ENCODE data around the gene PRDX2. TPM values are rescaled to one million over a fixed set of nuclear protein-coding genes. Genes with fewer than 3 reads are reported as not detected.

Gene PRDX2
- total RNA-seq, 1 experiment from 2014 or later, result 271 TPM

- no peak overlapping the region for H2AFZ ChIP-seq
Measured at GRCh38 chr19:12767150-12767549, 34.5 kb downstream of the PRDX2 start.

DNA sequence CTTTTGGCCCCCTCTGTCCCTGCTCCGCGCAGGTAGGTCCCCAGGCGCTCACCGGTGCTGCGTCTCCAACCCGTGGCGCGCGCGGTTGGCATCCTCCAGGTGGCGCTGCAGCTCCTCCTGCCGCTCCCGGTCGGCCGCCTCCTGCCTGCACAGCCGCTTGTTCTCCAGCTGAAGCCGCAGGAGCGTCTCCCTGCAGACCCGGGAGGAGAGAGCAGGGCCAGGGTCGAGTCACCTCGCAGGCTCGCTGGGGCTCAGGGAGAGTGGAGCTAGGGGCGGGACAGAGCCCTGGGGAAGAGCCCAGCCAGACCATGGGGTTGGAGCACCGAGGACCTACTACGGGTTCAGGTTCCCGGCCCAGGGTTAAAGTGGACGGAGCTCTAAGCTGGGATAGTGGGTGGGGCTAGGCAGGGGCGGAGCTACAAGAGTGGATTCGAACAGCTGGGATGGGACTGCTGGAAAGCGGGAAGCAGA is 35.5 kb downstream of the PRDX2 start:
- BruUV-seq (replicated peaks), result no TSS peak
- TF ChIP-seq CTCF (conservative IDR thresholded peaks at IDR 0.05) (peak; percentile 85), EZH2 (IDR thresholded peaks at IDR 0.05; ENCODE audit: low read depth) (no peak)
- H3K4me1 ChIP-seq (replicated peaks; ENCODE audit: insufficient read depth), result no peaks in the 10 kb centered on the region
- ChIA-PET CTCF (interaction anchor here (0.5 to 1.3 kb wide), 9 partner anchors 8 to 842 kb away, joined by 3 to 14 read pairs (median 4); partner anchors contain the start of gene GCDH), POLR2A (ENCODE audit: unreplicated experiment) (interaction anchor here (0.6 kb wide), 5 partner anchors 16 to 71 kb away, joined by 3 to 17 read pairs (median 8); no protein-coding TSS in a partner anchor)
- peak overlapping the region; percentile 52; the same call in 1 of the 2 replicates for H3K4me2 ChIP-seq
- H3K4me3 ChIP-seq, result peak overlapping the region; percentile 25; the same call in 1 of the 2 replicates
- H3K36me3 ChIP-seq (ENCODE audit: low read depth), result peaks cover 13% of the 10 kb centered on the region; the same call in 1 of the 2 replicates
- H4K20me1 ChIP-seq (ENCODE audit: insufficient read depth), result peaks cover 3% of the 10 kb centered on the region; the same call in 1 of the 2 replicates
- peaks cover 49% of the 10 kb centered on the region for H3F3A ChIP-seq (ENCODE audit: insufficient read depth, low read depth)
- DNase-seq, result peak; percentile 59 to 85
- intact Hi-C loops (cut with micrococcal nuclease; ENCODE audit: unreplicated experiment), result loop anchor here (1.0 to 2.0 kb wide), 2 partner anchors 31 to 81 kb away; no protein-coding TSS in a partner anchor
- no peak overlapping the region for H2AFZ ChIP-seq
- H3K9me2 ChIP-seq (ENCODE audit: insufficient read depth), result no peaks in the 10 kb centered on the region
- no peaks in the 10 kb centered on the region for H3K27me3 ChIP-seq (ENCODE audit: insufficient read depth, low read depth)
- no peaks in the 10 kb centered on the region for H3K79me2 ChIP-seq (ENCODE audit: low read depth)
- no peaks in the 10 kb centered on the region for H3K9me3 ChIP-seq (ENCODE audit: insufficient read depth, low read depth)
- no peak overlapping the region for H3K27ac ChIP-seq

More at GRCh38 chr19:12767150-12767549, 34.5 kb downstream of the PRDX2 start:
- Histone ChIP-seq H3F3A (ENCODE audit: insufficient read depth, low read depth) (peaks cover 41% of the 10 kb centered on the region), H3K4me1 (replicated peaks; ENCODE audit: insufficient read depth) (no peaks in the 10 kb centered on the region), H3K4me2 (no peak overlapping the region), H3K79me2 (ENCODE audit: low read depth) (0 out of 2 replicates have a peak, but pooled peaks cover 4% of the 10 kb centered on the region), H3K9me2 (ENCODE audit: insufficient read depth) (no peaks in the 10 kb centered on the region), H3K36me3 (ENCODE audit: low read depth) (peaks cover 16% of the 10 kb centered on the region; the same call in 1 of the 2 replicates), H3K4me3 (no peak overlapping the region), H3K27me3 (ENCODE audit: insufficient read depth, low read depth) (no peaks in the 10 kb centered on the region), H3K27ac (no peak overlapping the region), H4K20me1 (ENCODE audit: insufficient read depth) (peaks cover 3% of the 10 kb centered on the region; the same call in 1 of the 2 replicates), H3K9me3 (ENCODE audit: insufficient read depth, low read depth) (no peaks in the 10 kb centered on the region)
- CTCF ChIA-PET, result interaction anchor here (0.6 to 0.7 kb wide), 2 partner anchors 34 to 51 kb away, joined by 4 to 13 read pairs; no protein-coding TSS in a partner anchor
- TF ChIP-seq CTCF (conservative IDR thresholded peaks at IDR 0.05) (no peak), EZH2 (IDR thresholded peaks at IDR 0.05; ENCODE audit: low read depth) (no peak)
- intact Hi-C loops (cut with micrococcal nuclease; ENCODE audit: unreplicated experiment), result loop anchor here (2.0 kb wide), 1 partner anchor 30 kb away; no protein-coding TSS in a partner anchor
- no peak for DNase-seq
- BruUV-seq (replicated peaks), result no TSS peak
- POLR2A ChIA-PET (ENCODE audit: unreplicated experiment), result no interaction called here

DNA sequence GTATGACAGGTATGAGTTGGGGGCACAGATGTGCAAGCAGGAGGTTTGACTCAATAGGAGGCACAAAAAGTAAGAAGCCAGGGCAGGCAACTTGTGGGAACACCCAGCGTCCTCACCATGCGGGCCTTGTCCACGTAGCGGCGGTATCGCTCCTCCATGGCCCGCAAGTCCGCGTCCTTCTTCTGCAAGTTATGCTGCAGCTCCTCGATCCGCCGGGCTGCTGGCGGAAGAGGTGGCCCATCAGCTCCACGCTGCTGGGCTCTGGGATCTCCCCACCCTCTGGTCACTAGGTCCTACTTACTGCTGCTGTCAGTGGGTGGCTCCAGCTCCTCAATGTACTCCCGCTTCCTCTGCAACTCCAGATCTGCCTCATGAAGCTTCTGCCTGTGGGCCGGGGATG is 36.9 kb downstream of the PRDX2 start:
- H3K27me3 ChIP-seq (ENCODE audit: insufficient read depth, low read depth), result no peaks in the 10 kb centered on the region
- TF ChIP-seq EZH2 (IDR thresholded peaks at IDR 0.05; ENCODE audit: low read depth) (no peak), CTCF (conservative IDR thresholded peaks at IDR 0.05) (no peak)
- H3F3A ChIP-seq (ENCODE audit: insufficient read depth, low read depth), result peaks cover 50% of the 10 kb centered on the region
- H3K4me3 ChIP-seq, result no peak overlapping the region
- H3K27ac ChIP-seq, result no peak overlapping the region
- no peak overlapping the region for H3K4me2 ChIP-seq
- H3K36me3 ChIP-seq (ENCODE audit: low read depth), result peaks cover 9% of the 10 kb centered on the region; the same call in 1 of the 2 replicates
- CTCF ChIA-PET, result no interaction called here
- intact Hi-C loops (cut with micrococcal nuclease; ENCODE audit: unreplicated experiment), result no loop called here
- DNase-seq, result no peak
- no peak overlapping the region for H2AFZ ChIP-seq
- H4K20me1 ChIP-seq (ENCODE audit: insufficient read depth), result peaks cover 3% of the 10 kb centered on the region; the same call in 1 of the 2 replicates
- no peaks in the 10 kb centered on the region for H3K4me1 ChIP-seq (replicated peaks; ENCODE audit: insufficient read depth)
- POLR2A ChIA-PET (ENCODE audit: unreplicated experiment), result interaction anchor here (0.5 to 0.6 kb wide), 2 partner anchors 46 to 121 kb away, joined by 5 to 7 read pairs; no protein-coding TSS in a partner anchor
- no peaks in the 10 kb centered on the region for H3K9me2 ChIP-seq (ENCODE audit: insufficient read depth)
- H3K9me3 ChIP-seq (ENCODE audit: insufficient read depth, low read depth), result no peaks in the 10 kb centered on the region
- H3K79me2 ChIP-seq (ENCODE audit: low read depth), result no peaks in the 10 kb centered on the region
- BruUV-seq (replicated peaks), result no TSS peak
